ENCODE measurements around the gene NLRP6.
"Not testable (repeated sequence)": the region's sequence is repeated elsewhere in the genome, so short reads cannot be mapped to it uniquely, and the experiment has no call there.

The NLRP6 gene

GRCh38 chr11:282630-283360, 4.6 kb downstream of the NLRP6 start:
- DNase-seq, result no peak

GRCh38 chr11:283405-284104, 5.3 kb downstream of the NLRP6 start:
- DNase-seq, result no peak

- no peak for DNase-seq
Measured at GRCh38 chr11:284105-285020, 6.2 kb downstream of the NLRP6 start.

GRCh38 chr11:285021-285893, 7.0 kb downstream of the NLRP6 start:
- DNase-seq, result no peak

GRCh38 chr11:285894-286220, 7.7 kb downstream of the NLRP6 start:
- DNase-seq, result no peak

GRCh38 chr11:286977-287820, 9.0 kb downstream of the NLRP6 start:
- not testable (repeated sequence) for DNase-seq

- no peak for DNase-seq
Measured at GRCh38 chr11:287821-288477, 9.7 kb downstream of the NLRP6 start.

GRCh38 chr11:288478-289397, 10.5 kb downstream of the NLRP6 start, which contains the start of gene PGGHG:
Gene PGGHG, plus strand, starts transcription at chr11:289126. Its CDS starts 691 bp downstream, at chr11:289817.
- DNase-seq, result peak; percentile 69

GRCh38 chr11:289398-289711, 11.1 kb downstream of the NLRP6 start:
- DNase-seq, result no peak

- DNase-seq, result peak; percentile 31
Measured at GRCh38 chr11:289712-290620, 11.8 kb downstream of the NLRP6 start.

GRCh38 chr11:290621-291231, 12.5 kb downstream of the NLRP6 start:
- DNase-seq, result no peak

GRCh38 chr11:291281-292210, 13.3 kb downstream of the NLRP6 start:
- DNase-seq, result no peak

- DNase-seq, result no peak
Measured at GRCh38 chr11:292211-293121, 14.3 kb downstream of the NLRP6 start.

GRCh38 chr11:293271-293851, 15.2 kb downstream of the NLRP6 start:
- DNase-seq, result no peak

- no peak for DNase-seq
Measured at GRCh38 chr11:293852-294661, 15.8 kb downstream of the NLRP6 start.
